DMS 273 (cell line): ENCODE results near the gene MT1M.
"Not testable (repeated sequence)": the region's sequence is repeated elsewhere in the genome, so short reads cannot be mapped to it uniquely, and the experiment has no call there.

Experiments used
- DNase-seq: peaks from one replicate; lab custom pipeline; 2025; ENCODE audit not compliant: unreplicated experiment; lab: John Stamatoyannopoulos, UW

Gene MT1M

DNA sequence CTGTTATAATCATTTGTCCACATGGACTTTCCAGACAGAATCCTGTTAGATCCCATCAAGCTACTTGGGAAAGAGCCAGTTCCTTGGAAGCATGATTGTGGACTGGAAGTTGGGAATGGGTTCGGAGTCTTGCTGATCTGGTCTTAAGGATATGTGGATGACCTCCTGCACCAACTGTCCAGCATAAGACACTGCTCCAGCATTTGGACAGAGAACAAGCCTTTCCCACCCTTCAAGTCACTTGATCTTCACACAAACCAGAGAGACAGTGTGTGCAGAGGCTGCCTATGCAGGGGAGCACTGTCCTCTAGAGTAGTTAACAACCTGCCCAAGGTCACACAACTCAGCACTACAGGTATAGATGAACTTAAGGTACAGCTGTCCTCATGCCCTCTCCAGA is 13.4 kb downstream of the MT1M start:
- DNase-seq = no peak

DNA sequence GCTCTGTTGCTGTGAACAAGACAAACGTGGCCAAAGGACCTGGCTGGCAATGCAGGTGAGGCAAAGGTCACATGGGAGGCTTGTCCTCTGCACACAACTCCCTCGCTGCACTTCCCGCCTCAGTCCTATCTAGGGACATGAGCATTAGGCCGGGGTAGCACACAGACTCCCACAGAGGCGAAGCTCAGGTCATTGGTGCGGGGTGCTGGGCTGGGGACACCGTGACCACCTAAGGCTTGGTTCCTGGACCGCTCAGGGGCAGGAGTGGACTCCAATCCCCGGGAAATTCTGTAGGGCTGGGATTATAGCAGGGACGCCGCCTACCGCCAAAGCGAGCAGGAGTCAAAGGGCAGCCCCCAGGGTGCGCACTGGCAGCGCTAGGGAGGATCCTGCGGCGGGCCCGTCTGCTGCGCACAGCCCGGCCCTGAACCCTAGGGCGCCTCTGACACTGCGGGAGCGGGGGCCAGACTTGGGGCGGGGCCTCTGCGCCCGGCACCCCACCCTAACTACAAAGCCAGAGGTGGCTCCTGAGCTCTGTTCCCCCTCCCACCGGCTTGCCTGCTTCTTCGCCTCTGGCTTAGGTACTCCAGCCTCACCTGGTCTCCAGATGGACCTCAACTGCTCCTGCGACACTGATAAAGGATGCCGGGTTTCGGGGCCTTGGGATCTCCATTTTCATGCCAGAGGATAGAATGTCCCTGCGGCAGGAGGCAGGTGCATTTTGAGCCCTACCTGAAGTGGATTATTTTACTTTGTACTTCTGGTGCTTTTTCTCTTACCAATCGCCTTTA is 15.4 kb downstream of the MT1M start:
- DNase-seq = no peak

DNA sequence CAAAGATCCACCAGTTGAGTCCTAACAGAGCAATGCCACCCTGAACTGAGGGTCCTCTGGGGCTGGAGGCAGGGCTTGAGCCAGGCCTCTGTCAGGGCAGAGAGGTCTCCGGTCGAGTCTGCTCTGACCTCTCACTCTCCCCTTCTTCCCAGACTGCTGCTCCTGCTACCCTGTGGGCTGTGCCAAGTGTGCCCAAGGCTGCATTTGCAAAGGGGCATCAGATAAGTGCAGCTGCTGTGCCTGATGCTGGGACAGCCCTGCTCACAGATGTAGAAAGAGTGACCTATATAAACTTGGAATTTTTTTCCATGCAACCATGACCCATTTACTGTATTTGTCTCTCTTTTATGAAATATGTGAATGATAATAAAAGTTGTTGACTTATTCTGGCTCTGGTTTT is 16.8 kb downstream of the MT1M start:
- DNase-seq = no peak

DNA sequence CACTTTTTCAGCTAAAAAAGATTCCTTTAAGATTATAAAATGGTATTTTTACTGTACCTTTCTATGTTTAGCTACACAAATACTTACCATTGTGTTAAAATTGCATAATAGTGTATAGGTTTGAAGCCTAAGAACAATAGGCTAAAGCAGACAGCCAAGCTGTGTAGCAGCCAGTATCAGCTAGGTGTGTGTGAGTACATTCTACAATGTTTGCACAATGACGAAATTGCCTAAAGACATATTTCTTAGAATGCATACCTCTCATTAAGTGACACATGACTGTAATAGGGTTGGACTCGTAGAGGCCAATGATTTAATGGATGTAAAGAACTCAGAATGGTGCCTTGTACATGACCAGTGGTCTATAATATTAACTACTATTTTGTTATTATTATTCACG is 17.4 kb downstream of the MT1M start:
- DNase-seq = no peak

DNA sequence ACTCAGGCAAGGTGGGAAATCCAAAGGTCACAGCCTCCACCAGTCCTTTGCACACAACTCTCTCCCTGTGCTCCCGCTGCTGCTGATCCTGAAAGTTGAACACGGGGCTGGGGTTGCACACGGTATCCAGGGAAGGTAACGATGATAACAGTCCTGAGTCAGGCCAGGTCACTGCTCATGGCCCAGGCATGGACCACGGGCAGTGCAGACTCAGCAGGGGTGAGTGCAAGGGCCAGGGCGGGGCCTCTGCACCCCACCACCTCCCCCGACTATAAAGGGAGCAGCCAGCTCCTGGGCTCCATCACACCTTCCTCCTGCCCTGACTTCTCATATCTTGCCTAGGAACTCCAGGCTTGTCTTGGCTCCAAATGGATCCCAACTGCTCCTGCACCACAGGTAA is 19.1 kb downstream of the MT1M start, which contains the start of gene MT1B:
Gene MT1B (plus strand): TSS at position 301 of the 400 bp plus-strand sequence. CDS start 68 bp downstream, at position 369.
- no peak for DNase-seq

DNA sequence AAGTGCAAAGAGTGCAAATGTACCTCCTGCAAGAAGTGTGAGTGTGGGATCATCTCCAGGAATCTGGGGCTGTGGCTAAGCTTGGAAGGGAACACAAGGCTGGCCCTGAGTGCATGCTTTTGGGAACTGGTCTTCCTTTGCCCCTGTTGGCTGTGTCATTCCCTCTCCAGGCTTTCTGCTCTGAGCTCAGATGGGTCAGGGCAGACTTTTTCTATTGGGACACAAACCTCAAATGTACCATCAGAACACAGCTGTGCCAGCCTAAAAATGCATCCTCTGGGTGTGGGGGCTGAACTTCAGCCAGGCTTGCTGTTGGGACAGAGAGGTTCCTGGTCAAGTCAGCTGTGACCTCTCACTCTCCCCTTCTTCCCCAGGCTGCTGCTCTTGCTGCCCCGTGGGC is 20.1 kb downstream of the MT1M start:
- DNase-seq = no peak

DNA sequence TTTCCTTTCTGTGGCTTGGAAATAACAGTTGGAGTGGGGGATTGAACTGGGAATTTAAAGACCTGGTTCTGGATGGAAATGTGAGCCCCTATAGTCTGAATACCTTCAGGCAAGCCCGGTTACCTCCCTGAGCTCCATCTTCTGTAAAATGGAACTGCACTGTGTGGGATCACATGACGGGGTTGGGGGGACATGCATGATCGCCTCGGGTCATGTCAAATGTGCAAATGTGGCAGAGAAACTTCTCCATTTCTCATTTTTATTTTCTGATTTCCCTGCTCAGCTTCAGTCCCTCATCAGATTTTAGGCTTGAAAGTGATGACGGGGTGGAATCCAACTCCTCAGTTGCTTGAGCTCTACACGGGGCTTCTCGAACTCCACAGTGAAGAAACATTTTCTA is 20.8 kb downstream of the MT1M start:
- no peak for DNase-seq

DNA sequence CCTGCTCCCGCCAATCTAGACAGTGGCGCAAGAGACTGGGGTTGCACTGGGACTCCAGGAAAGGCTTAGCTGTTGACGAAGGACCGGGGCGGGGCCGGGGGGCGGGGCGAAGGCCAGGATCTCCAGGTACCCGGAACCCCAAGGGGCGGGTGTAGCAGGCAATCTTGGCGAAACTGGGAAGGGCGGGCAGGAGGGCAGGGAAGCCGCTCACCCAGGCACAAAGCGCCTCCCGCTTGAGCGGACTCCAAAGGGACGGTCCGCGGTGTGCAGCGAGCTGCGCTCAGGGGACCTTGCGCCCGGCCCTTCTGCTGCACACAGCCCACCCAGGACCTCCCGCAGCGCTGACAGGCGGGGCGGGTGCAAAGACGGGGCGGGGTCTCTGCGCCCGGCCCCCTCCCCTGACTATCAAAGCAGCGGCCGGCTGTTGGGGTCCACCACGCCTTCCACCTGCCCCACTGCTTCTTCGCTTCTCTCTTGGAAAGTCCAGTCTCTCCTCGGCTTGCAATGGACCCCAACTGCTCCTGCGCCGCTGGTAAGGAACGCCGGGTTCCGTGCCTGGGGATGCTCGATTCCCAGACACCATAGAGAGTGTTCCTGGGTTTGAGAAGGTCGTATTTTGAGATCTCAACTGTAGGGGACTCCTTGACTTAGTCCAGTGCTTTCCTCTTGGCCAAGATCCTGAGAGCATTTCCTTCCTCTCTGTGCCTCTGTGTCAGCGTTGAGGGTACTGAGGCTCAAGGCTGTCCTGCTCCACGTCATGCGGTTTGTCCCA is 25.3 kb downstream of the MT1M start, which contains the start of gene MT1F:
Gene MT1F (plus strand): TSS at position 405 of the 772 bp plus-strand sequence. CDS start 100 bp downstream, at position 505.
- peak; percentile 80 for DNase-seq

DNA sequence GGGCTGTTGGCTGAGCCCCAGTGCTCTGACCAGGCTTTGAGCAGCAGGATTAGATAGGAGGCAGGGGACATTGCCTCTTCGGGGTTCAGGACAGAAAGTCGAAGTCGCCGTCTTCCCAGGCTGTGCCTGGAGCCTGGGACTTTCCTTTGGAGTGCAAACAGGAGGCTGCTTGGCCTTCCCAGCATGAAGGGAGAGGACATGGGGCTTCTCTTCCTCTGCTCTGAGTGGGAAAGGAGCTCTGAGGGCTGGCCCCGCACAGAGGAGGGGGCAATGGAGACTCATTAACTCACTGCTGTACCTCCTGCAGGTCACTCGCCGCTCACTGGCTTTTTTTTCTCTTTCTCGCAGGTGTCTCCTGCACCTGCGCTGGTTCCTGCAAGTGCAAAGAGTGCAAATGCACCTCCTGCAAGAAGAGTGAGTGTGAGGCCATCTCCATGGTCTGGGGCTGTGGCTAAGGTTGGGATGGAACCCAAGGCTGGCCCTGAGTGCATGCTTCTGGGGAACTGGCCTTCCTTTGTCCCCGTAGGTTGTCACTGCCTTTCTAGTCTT is 25.9 kb downstream of the MT1M start:
- no peak for DNase-seq

DNA sequence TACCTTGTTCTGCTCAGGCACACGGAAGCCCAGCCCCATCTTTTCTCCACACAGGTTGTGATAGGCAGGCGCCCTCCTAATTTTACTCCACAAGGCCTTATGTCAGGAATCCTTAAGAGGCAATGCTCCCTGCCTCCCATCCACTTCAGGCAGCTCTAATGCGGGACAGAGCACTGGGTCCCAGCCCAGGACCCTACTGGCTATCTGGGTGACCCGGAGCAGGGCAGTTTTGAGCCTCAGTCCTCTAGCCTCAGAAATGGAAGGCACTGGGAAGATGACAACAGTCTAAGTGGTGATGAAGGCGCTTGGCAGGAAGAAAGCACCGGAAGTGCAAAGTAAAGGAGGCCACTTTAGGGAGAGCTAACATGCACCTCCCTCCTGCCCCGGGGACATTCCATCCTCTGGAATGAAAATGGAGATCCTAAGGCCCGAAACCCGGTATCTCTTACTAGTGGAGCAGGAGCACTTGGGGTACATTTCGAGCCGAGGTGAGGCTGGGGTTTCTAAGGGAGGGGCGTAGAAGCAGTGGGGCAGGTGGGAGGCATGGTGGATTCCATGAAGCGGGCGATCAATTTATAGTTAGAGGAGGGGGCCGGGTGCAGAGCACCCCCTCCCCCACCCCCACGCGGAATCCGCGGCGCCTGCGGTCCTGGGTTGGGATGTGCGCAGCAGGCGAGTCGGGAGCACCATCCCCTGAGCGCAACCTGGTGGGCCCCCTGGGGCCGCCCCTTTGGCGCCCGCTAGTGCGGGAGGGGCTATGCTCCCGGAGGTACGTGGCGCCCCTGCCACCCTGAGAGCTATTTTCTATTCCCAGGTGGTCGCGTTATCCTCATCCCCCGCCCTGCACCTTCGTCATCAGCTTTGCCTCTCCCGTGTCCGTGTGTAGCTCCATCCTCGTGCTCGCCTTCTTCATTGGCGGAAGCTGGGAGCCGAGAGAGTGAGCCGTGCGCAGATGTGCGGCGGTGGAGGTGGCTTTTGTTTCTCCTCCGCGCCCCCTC is 30.2 kb downstream of the MT1M start:
- no peak for DNase-seq

DNA sequence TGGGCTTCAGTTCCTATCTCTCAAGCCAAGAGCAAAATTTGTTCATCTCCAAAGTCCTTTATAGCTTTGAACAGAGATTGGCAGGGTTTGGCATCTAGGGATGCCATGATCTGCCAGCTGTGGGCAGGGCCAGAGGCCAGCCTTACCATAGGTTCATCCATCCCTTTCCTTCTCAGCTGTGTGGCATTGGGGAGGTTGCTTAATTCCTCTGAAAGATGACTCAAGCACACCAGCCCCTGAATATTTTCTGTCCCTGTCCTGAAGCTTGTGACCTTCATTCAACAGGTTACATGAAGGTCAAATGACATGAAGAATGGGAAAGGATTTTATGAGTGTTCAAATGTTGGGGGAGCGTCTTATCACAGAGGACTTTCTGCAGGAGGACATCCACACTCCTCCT is 32.0 kb downstream of the MT1M start:
- no peak for DNase-seq

DNA sequence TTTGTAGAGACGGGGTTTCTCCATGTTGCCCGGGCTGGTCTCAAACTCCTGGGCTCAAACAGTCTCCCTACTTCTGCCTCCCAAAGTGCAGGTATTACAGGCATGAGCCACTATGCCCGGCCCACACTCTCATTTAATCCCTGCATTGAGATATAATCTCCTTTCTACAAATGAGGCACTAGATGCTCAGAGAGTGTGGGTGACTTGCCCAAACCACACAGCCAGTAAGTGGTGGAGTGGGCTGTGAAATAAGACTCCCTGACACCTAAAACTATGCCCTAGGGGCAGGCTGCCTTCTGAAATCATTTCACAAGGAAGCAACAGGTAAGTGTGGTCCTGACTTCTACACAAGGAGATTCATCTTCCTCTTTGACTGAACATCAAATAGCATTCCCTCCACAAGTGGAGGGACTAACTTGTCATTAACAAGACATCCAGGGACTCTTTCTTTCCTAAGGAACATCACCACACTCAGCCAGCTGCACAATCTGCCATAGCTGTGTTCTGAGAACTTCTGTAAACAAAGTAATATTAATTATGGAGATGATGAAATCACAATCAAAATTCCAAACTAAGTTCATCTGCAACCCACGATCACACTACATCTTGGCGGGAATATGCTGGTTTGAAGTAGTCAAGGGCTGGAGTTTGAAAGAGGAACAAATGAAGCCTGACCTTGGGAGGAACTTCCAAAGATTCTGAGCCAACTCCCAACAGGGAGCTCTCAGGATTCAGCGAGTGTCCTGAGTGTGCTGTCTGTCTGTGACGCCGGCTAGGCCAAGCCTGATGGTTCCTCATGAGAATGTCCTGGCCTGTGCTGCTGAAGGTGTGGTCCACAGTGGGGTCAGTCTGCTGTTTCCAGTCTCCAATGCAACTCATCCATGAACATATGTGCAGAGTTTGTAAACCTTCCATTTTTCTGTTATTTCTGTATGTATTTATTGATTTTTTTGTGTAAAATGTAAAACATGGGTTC is 33.1 kb downstream of the MT1M start:
- DNase-seq = not testable (repeated sequence)

DNA sequence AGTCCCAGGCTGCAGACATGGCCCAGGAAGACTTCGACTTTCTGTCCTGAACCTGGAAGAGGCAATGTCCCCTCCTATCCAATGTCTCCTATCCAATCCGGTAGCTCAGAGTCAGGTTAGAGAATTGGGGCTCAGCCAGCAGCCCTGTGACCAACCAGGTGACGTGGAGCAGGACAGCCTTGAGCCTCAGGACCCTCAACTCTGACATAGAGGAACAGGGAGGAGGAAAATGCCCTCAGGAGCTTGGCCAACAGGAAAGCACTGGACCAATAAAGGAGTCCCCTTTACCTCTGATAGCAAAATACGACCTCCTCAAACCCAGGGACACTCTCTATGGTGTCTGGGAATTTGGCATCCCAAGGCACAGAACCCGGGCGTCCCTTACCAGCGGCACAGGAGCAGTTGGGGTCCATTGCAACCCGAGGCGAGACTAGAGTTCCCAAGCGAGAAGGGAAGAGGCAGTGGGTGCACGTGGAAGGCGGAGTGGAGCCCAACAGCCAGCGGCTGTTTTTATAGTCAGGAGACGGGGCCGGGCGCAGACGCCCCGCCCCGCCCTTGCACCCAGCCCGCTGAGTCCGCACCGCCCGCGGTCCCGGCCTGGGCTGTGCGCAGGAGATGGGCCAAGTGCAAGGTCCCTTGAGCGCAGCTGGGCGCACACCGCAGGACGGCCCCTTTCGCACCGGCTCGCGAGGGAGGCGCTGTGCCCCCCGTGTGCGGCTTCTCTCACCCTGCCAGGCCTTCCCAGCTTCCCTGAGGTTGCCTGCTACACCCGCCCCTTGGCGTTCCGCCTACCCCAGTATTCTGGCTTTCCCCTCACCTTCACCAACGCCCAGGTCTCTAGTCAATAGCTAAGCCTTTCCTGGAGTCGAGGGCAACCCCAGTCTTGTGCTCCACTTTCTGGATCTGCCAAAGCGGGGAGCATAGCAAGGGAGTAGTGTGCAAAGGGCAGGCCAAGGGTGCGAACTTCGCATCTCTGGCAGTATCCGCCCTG is 35.4 kb downstream of the MT1M start, which contains the start of gene MT1G:
Gene MT1G (minus strand): TSS at position 485 of the 991 bp plus-strand sequence. CDS start 72 bp downstream, at position 413.
- peak; percentile 71 for DNase-seq

DNA sequence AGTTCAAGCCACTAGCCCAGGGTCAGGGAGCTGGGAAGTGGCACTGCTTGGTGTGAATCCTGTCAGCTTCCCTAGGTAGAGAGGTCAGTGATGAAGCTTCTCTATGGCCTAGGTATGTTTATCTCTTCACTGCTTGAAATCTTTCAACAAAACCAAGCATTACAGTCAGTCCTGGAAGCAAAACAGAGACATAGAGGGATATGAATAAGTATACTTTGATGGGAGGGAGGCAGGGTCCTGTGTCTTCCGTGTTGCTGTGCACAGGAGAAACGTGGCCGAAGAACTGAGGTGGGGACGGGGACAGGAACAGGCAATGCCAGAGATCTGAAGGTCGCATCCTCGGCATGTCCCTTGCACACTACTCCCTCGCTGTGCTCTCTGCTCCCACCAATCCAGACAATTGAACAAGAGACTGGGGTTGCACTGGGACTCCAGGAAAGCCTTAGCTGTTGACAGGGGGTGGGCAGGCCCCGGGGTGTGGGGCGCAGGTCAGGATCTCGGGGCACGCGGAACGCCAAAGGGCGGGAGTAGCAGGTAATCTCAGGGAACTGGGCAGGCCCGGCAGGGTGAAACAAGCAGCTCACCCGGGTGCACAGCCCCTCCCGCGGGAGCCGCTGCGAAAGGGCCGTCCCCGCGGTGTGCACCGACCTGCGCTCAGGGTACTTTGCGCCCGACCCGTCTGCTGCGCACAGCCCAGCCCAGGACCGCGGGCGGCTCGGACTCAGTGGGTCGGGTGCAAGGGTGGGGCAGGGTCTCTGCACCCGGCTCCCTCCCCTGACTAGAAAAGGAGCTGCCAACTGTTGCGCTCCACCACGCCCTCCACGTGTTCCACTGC is 36.8 kb downstream of the MT1M start, which contains the start of gene MT1H:
Gene MT1H (plus strand): TSS at position 810 of the 835 bp plus-strand sequence. CDS start 71 bp downstream, outside the sequence.
- no peak for DNase-seq

DNA sequence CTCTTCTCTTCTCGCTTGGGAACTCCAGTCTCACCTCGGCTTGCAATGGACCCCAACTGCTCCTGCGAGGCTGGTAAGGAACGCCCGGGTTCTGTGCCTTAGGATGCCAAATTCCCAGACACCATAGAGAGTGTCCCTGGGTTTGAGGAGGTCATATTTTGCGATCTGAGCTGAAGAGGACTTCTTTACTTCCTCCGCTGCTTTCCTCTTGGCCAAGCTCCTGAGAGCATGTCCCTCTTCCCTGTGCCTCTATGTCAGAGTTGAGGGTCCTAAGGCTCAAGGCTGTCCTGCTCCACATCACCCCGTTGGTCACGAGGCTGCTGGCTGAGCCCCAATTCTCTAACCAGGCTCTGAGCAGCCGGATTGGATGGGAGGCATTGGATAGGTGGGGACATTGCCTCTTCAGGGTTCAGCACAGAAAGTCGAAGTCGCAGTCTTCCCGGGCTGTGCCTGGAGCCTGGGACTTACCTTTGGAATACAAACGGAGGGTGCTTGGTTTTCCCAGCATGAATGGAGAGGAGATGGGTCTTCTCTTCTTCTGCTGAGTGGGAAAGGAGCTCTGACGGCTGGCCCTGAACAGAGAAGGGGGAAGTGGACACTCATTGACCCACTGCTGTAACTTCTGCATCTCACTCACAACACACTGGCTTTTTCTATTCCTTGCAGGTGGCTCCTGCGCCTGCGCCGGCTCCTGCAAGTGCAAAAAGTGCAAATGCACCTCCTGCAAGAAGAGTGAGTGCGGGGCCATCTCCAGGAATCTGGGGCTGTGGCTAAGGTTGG is 37.6 kb downstream of the MT1M start:
- no peak for DNase-seq

DNA sequence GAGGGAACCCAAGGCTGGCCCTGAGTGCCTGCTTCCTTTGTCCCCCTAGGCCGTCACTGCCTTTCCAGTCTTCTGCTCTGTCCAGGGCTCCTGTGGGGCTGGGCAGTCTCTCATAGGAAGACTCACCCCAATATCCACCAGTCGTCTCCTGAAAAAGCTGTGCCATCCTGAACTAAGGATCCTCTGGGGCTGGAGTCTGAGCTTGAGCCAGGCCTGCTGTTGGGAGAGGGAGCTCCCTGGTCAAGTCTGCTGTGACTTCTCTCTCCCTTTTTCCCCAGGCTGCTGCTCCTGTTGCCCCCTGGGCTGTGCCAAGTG is 38.1 kb downstream of the MT1M start:
- no peak for DNase-seq
